ENCODE measurements around the gene GMEB1.

Gene GMEB1

DNA sequence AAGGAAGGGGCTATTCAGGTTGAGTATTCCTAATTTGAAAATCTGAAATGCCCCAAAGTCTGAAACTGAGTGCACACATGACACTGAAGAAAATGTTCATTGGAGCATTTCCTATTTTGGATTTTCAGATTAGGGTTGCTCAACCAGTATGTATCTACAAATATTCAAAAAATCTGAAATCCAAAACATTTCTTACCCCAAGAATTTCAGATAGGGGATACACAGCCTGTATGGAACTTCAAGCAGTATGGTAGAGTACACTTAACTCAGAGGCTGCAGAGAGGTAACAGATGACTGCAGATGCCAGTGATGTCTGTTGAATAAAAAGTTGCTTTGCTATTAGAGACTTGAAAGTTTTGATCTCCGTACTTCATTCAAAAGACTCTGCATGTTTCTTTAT is 87.1 kb downstream of the GMEB1 start:
- DNase-seq = no peak

DNA sequence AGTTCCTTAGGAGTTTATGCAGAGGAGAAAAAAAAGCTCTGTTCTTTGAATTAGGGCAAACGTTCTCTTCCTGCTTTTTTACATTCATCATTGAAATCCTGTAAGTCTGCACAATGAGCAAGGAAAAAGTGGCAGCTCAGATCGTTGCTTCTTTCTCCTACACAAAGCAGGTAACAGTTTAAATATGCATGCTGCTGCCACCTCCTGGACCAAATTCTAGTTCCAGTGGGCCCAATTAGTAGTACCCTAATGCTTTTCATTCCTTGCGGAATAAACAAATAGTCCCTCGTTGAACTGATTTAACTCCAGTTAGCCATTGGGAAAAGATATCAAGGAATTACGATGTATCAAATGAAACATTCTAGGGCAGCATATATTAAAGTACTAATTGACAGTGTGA is 88.3 kb downstream of the GMEB1 start:
- no peak for DNase-seq

DNA sequence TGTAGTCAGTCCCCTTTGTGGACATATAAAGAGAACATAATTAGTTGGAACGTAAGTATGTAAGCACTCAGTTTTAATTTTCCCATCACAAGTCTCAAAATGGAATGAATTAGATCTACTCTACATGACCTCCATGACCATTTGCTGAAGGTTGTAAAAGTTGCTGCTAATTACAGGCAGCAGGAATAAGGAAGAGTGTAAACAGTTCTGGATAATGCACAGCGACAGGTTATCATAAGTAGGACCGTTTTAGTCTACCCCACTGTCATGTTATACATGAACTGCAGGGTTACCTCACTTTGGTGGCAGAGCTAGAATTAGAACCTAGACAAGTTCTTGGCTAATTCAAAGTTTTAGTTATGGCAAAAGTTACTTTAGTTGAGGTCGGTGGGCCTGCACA is 89.8 kb downstream of the GMEB1 start:
- DNase-seq = no peak

DNA sequence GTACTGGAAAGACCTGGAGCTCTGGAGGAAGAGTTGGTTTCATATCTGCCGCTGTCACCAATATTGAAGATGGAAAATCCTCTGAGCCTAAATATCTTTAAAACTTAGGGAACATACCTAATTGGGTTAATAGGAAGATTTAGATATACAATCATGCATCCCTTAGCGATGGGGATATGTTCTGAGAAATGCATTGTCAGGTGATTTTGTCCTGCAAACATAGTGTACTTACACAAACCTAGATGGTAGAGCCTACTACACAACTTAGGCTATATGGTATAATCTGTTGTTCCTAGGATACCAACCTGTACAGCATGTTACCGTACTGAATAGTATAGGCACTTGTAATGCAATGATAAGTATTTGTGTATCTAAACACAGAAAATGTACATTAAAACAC is 90.7 kb downstream of the GMEB1 start:
- no peak for DNase-seq

DNA sequence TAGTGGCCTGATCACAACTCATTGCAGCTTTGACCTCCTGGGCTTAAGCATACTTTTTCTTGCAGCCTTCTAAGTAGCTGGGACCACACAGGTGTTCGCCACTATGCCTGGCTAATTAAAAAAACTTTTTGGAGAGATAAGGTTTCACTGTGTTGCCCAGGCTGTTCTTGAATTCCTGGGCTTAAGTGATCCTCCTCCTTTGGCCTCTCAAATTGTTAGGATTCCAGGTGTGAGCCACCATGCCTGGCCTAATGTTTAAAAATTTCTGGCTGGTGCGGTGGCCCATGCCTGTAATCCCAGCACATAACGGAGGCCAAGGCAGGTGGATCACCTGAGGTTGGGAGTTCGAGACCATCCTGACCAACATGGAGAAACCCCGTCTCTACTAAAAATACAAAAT is 92.6 kb downstream of the GMEB1 start:
- DNase-seq = no peak

DNA sequence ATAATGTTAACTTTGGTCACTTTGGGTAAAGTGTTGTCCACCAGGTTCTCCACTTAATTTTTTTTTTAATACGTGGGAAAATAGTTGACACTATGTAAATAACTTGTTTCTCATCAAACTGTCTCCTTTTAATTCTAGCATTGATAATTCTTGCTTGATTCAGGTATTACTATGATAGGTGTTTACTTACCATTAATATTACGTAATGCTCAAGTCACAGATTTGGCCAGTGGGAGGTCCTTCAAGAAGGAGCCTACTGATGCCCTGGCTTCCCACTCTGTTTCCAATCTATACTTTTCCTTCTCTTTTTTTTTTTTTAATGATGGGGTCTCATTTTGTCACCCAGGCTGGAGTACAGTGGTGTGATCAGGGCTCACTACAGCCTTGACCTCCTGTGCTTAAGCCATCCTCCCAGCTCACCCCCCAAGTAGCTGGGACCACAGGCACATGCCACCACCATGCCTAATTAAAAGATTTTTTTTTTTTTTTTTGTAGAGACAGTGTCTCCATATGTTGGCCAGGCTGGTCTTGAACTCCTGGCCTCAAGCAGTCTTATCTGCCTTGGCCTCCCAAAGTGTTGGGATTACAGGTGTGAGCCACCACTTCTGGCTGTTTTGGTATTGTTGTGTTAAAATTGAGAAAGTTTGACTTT is 98.1 kb downstream of the GMEB1 start:
- DNase-seq = peak; percentile 29

Measured in activated CD8-positive, alpha-beta memory T cell treated with anti-CD3 and anti-CD28 coated beads, Interleukin-2, amount 50 U/mL, for 48 hours (primary cell).